Heart left ventricle (tissue), 16 donors: Measurements from ENCODE around the gene FNBP1. TPM values are rescaled to one million over a fixed set of nuclear protein-coding genes. Genes with fewer than 3 reads are reported as not detected.

Experiments used
- ATAC-seq, 4 donors: fragments of 200-7000 bp; cut with Tn5 transposase; one replicate each; pipeline ENCODE4 v1.9.1; 2020 to 2022; ENCODE audit warnings: moderate library complexity in 4 of 4, mild to moderate bottlenecking in 3 of 4, moderate number of reproducible peaks in 1 of 4
- DNase-seq, 5 donors: peaks; one replicate each; pipeline ENCODE4 v3.0.0-alpha.2; 2020
- H3K27ac ChIP-seq, 12 donors: fragments of 200-600 bp; sonication (generic) in 4 of 12; one replicate each; pipeline versions ENCODE4 v1.5.0 to v1.8.0; 2016 to 2022; ENCODE audit warnings: mild to moderate bottlenecking in 2 of 12
- H3K27me3 ChIP-seq, 9 donors: fragments of 200-600 bp; sonication (generic) in 2 of 9; one replicate each; pipeline versions ENCODE4 v1.5.1 to v1.8.0; 2016 to 2022; ENCODE audit warnings: mild to moderate bottlenecking in 3 of 9
- H3K36me3 ChIP-seq, 9 donors: fragments of 200-600 bp; sonication (generic) in 2 of 9; one replicate each; pipeline versions ENCODE4 v1.5.0 to v1.8.0; 2018 to 2022; ENCODE audit warnings: mild to moderate bottlenecking in 2 of 9
- H3K4me1 ChIP-seq, 12 donors: fragments of 200-600 bp; sonication (generic) in 4 of 12; one replicate each; pipeline versions ENCODE4 v1.5.0 to v1.8.0; 2016 to 2022; ENCODE audit warnings: mild to moderate bottlenecking in 3 of 12
- H3K4me3 ChIP-seq, 12 donors: fragments of 200-600 bp; sonication (generic) in 4 of 12; one replicate each; pipeline versions ENCODE4 v1.5.0 to v1.8.0; 2017 to 2022; ENCODE audit warnings: mild to moderate bottlenecking in 9 of 12, moderate library complexity in 4 of 12
- H3K9me3 ChIP-seq, 12 donors: fragments of 200-600 bp; sonication (generic) in 4 of 12; one replicate each; pipeline versions ENCODE4 v1.5.0 to v1.8.0; 2016 to 2022; ENCODE audit warnings: mild to moderate bottlenecking in 1 of 12
- CTCF ChIP-seq, 12 donors: fragments of 200-600 bp; sonication (generic) in 4 of 12; IDR thresholded peaks; one replicate each; pipeline versions ENCODE4 v1.5.0 to v1.8.0; 2018 to 2022; ENCODE audit warnings: antibody characterized with exemption in 12 of 12, mild to moderate bottlenecking in 5 of 12
- POLR2A ChIP-seq, 2 donors: fragments of 450-650 bp; IDR thresholded peaks; one replicate each; pipeline ENCODE4 v1.6.1; 2017; ENCODE audit warnings: antibody characterized with exemption in 2 of 2, mild to moderate bottlenecking in 2 of 2, moderate library complexity in 2 of 2
- WGBS, 4 donors: extraction: QIAGEN DNeasy Blood & Tissue Kit in 2 of 4; methylation state at CpG; one replicate each; pipeline versions ENCODE4 v1.1.5 to v1.1.7; 2013 to 2018; 5-methylcytosine and 5-hydroxymethylcytosine counted together
- intact Hi-C, 10 donors: fragments of 100-400 bp; cut with DNase I; formaldehyde crosslinking; loops; one replicate each; pipeline versions ENCODE4 v1.11.1 to v1.14.2; 2022
- polyA plus RNA-seq, 2 donors: library from polyadenylated mRNA; stranded (reverse); fragments of 200-250 nt; gene quantifications; one replicate each; pipeline ENCODE4 v1.2.3, GENCODE V29; 2013
- total RNA-seq, 9 donors: library from RNA; depleted of rRNA in 2 of 9; stranded (reverse); fragments of >200 nt in 2 of 9; fragmentation: NEBNext Ultra II Directional in 3 of 9; extraction: Animal tissue kit (Norgen Biotek cat#: 25700) in 3 of 9; gene quantifications; one replicate each; pipeline versions ENCODE4 v1.1.0 to v1.2.4, GENCODE V29; 2016 to 2023
- donor health status: ischemic (EF 13 %, LVEDD 7.1; RV severe dilation, severe dysfunction).
- donor health status: healthy with polysubstance abuse.
- donor health status: DM: no; HTN: yes; CAD: no.
- donor health status: DM: no; HTN: no; CAD: no.
- donor health status: ischemic (EF 25% LVEDD 6.9; RV normal size, moderate dysfunction).
- donor health status: ischemic (EF 25% LVEDD 5.7; RV mildly dilated, moderate dysfunction).
- donor health status: healthy.
- donor health status: DM: yes; HTN: yes; CAD: no.
- donor health status: ischemic (EF 35%, LVEDD 5.7; RV mildly dilated, moderate dysfunction).
- donor health status: nonischemic (EF 11% LVEDD 7.7; RV severe dilation, severe dysfunction).
- donor health status: DM: yes; HTN: yes; CAD: no.
- donor health status: PGD.
- donor health status: ischemic (EF 29% LVEDD 5.4; RV normal size, mild dysfunction).
- donor health status: nonischemic (EF 23%, LVEDD 6.1; RV moderate dilation, normal function).

FNBP1 gene
- total and polyA plus RNA-seq, 11 donors = 6.9 to 47.3 (median 24.1) TPM

GRCh38 chr9:130027533-130028365, 15.2 kb downstream of the FNBP1 start:
- peaks cover 0 to 100% (median 27%) of the 10 kb centered on the region in 12 donors for H3K4me1 ChIP-seq
- no peak for TF ChIP-seq CTCF (IDR thresholded peaks at IDR 0.05)
- TF ChIP-seq POLR2A (IDR thresholded peaks at IDR 0.05) = no peak
- H3K9me3 ChIP-seq = peaks cover 0 to 7% (median 0%) of the 10 kb centered on the region in 12 donors
- intact Hi-C loops = no loop called here
- no peak overlapping the region for H3K4me3 ChIP-seq
- WGBS, 4 donors = 86 to 89% (median 88%) methylated on average over 9 of the region's 9 CpGs
- H3K27ac ChIP-seq = peak overlapping the region in 2 of 12 donors; percentile 7 to 80
- ATAC-seq (no peak), DNase-seq (no peak)
- no peaks in the 10 kb centered on the region for H3K36me3 ChIP-seq
- no peaks in the 10 kb centered on the region for H3K27me3 ChIP-seq

GRCh38 chr9:130026583-130027340, 16.2 kb downstream of the FNBP1 start:
- Histone ChIP-seq H3K9me3 (peaks cover 0 to 7% (median 0%) of the 10 kb centered on the region in 12 donors), H3K36me3 (no peaks in the 10 kb centered on the region), H3K27ac (peak overlapping the region in 2 of 12 donors; percentile 51 to 80), H3K27me3 (no peaks in the 10 kb centered on the region), H3K4me3 (no peak overlapping the region), H3K4me1 (peaks cover 0 to 91% (median 20%) of the 10 kb centered on the region in 12 donors)
- WGBS, 4 donors = 83 to 87% (median 85%) methylated on average over 2 of the region's 2 CpGs
- DNase-seq = no peak
- TF ChIP-seq CTCF (IDR thresholded peaks at IDR 0.05) (no peak), POLR2A (IDR thresholded peaks at IDR 0.05) (no peak)
- ATAC-seq = no peak
- intact Hi-C loops = no loop called here

- intact Hi-C loops = no loop called here
- ATAC-seq = no peak
- peaks cover 0 to 7% (median 0%) of the 10 kb centered on the region in 12 donors for H3K9me3 ChIP-seq
- no peak for DNase-seq
- no peaks in the 10 kb centered on the region for H3K27me3 ChIP-seq
- peak overlapping the region in 1 of 12 donors; percentile 80 for H3K27ac ChIP-seq
- no peak for TF ChIP-seq POLR2A (IDR thresholded peaks at IDR 0.05)
- no peak for TF ChIP-seq CTCF (IDR thresholded peaks at IDR 0.05)
- no peak overlapping the region for H3K4me3 ChIP-seq
- peaks cover 0 to 83% (median 25%) of the 10 kb centered on the region in 12 donors for H3K4me1 ChIP-seq
- 93 to 95% (median 94%) methylated on average over 5 of the region's 5 CpGs for WGBS, 4 donors
- peaks cover 0 to 5% (median 0%) of the 10 kb centered on the region in 9 donors for H3K36me3 ChIP-seq
These were observed 18.4 kb downstream of the FNBP1 start for GRCh38 chr9:130024597-130024994.
